ENCODE results near the gene GPC1.

DNA sequence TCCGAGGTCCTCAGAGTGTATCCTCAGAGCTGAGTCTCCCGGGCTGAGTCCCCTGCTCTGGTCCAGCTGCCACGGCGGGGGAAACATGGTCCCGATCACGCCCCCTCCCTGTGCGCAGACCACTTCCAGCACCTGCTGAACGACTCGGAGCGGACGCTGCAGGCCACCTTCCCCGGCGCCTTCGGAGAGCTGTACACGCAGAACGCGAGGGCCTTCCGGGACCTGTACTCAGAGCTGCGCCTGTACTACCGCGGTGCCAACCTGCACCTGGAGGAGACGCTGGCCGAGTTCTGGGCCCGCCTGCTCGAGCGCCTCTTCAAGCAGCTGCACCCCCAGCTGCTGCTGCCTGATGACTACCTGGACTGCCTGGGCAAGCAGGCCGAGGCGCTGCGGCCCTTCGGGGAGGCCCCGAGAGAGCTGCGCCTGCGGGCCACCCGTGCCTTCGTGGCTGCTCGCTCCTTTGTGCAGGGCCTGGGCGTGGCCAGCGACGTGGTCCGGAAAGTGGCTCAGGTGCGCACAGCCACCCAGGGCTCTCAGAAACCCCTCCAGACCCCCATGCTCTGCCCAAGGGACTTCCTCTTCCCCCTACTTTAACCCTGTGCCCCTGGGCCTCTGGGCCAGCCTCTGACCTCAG is 26.7 kb downstream of the GPC1 start:
- TF ChIP-seq POLR2A (IDR thresholded peaks at IDR 0.05; ENCODE audit: low read depth, low read length) (no peak), POLR2AphosphoS5 (IDR thresholded peaks at IDR 0.05; ENCODE audit: low read depth, low read length) (no peak), TAF1 (IDR thresholded peaks at IDR 0.05; ENCODE audit: borderline replicate concordance, low read depth, low read length) (no peak)
